DMS53 treated with DMSO at 0.1 percent for 48 hours (cell line): ENCODE results near the gene PLXNA4.

Experiments
- DNase-seq: peaks from one replicate; lab custom pipeline; 2025; ENCODE audit not compliant: unreplicated experiment; lab: John Stamatoyannopoulos, UW

PLXNA4 gene

DNA sequence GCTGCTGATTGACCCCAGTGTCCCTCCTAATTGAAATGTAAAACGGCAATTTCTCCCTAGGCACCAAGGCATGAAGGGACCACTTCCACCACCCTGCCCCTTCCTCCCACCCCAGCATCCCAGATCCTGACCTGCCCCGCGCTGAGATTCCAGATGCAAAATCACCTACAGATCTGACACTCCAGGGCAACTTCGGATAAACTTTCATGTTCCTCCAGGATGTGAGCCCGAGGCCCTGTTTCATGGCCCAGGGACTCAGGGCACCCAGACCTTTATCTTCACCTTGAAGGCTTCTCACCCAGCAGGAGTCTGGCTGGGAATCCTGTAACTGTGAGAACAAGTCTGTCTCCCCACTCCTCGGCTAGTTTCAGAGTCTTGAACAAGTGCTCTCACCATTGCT, 361.8 kb downstream of the PLXNA4 start:
- no peak for DNase-seq

- no peak for DNase-seq
These were observed 362.7 kb downstream of the PLXNA4 start for GRCh38 chr7:132213583-132213982.

GRCh38 chr7:132211971-132212370, 364.3 kb downstream of the PLXNA4 start:
- no peak for DNase-seq

GRCh38 chr7:132210821-132211220, 365.4 kb downstream of the PLXNA4 start:
- DNase-seq = no peak

DNA sequence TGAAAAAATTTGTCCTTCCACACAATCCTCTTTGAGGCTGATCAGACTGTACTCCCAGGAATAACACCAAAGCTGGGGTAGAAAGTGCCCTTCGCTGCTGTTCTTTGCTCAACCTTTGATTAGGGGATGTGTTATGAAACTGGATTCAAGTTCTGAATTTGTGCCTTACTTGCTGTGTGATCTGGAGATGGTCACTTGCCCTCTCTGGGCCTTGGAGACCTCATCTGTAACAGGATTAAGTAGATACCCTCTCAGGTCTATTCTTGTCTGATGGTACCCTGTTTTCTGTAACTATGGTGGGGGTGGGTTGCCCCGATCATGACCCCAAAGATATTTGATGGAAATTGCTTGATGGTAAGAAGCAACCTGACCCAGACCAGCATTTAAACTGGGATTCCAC, 368.5 kb downstream of the PLXNA4 start:
- DNase-seq = no peak

GRCh38 chr7:132207211-132207610, 369.1 kb downstream of the PLXNA4 start:
- no peak for DNase-seq

- DNase-seq = no peak
These were observed 369.7 kb downstream of the PLXNA4 start for GRCh38 chr7:132206594-132206993.

GRCh38 chr7:132205509-132205908, 370.8 kb downstream of the PLXNA4 start:
- no peak for DNase-seq

DNA sequence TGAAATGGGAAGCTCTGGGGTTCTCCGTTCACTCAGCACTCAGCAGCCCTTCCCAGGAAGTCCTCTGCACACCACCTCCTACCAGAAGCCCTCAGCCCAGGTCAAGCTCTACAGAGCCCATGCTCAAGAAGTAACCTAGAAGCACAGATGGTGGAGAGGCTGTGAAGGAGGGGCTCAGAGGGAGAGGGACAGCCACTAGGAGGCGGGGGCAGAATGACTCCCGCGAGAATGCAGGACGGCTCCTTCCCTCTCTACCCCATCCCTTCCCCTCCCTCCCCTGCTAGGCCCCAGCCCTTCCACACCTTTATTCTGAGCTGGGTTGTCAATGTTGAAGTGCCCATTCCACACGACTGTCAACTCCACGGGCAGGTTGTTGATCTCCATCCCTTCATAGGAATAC, 373.2 kb downstream of the PLXNA4 start:
- no peak for DNase-seq

DNA sequence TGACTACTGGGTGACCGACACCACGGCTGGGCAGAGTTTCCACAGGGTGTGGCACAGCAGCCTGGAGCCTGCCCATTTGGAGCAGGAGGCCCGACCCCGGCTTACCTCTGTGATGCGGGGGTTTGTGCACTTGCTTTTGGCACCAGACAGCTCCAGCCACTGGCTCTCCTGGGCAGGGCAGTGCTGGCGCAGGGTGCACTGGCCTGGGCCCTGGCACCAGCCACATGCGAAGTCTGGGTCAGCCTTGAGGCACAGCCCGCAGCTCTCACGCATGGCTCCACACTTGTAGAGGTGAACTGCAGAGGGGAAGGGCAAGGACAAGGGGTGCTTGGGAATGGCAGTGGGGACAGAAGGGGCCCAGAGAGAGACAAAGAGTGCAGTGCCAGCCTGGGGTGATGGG, 373.7 kb downstream of the PLXNA4 start:
- DNase-seq = no peak

- no peak for DNase-seq
These were observed 376.1 kb downstream of the PLXNA4 start for GRCh38 chr7:132200141-132200540.

- DNase-seq = no peak
These were observed 376.6 kb downstream of the PLXNA4 start for GRCh38 chr7:132199626-132200025.

DNA sequence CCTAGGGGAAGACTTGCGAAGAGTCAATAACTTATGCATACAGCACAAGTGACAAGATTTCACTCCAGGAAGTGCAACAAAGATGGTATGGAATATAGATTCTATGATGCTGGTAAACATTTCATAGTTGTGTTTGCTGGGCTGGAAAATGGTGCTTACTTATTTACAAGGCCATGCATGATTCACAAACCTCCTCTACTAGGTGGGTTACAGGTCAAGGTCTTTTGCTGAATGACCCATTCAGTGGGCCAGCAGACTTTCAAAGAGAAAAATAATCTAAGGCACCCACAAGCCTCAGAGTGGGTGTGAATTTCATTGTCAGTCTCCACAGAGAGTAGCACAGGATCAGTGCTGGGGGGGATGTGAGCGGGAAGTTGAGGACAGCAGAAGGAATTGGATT, 378.5 kb downstream of the PLXNA4 start:
- DNase-seq = no peak

- no peak for DNase-seq
These were observed 382.4 kb downstream of the PLXNA4 start for GRCh38 chr7:132193898-132194297.

GRCh38 chr7:132192809-132193208, 383.5 kb downstream of the PLXNA4 start:
- DNase-seq = no peak

GRCh38 chr7:132191418-132191817, 384.9 kb downstream of the PLXNA4 start:
- DNase-seq = no peak

GRCh38 chr7:132190683-132191082, 385.6 kb downstream of the PLXNA4 start:
- DNase-seq = no peak

- no peak for DNase-seq
These were observed 386.4 kb downstream of the PLXNA4 start for GRCh38 chr7:132189881-132190280.

GRCh38 chr7:132187869-132188789, 388.1 kb downstream of the PLXNA4 start:
- DNase-seq = no peak

- DNase-seq = no peak
These were observed 388.9 kb downstream of the PLXNA4 start for GRCh38 chr7:132187391-132187790.

- DNase-seq = no peak
These were observed 391.1 kb downstream of the PLXNA4 start for GRCh38 chr7:132185150-132185549.

- no peak for DNase-seq
These were observed 392.4 kb downstream of the PLXNA4 start for GRCh38 chr7:132183781-132184380.
